Measurements from ENCODE around the gene KICS2. TPM values are rescaled to one million over a fixed set of nuclear protein-coding genes. Genes with fewer than 3 reads are reported as not detected.

KICS2 gene
- total RNA-seq, 1 experiment from 2014 or later = 9.7 TPM

GRCh38 chr12:64194333-64195149 lies 27.6 kb downstream of the KICS2 start:
- Histone ChIP-seq H3K27me3 (ENCODE audit: control insufficient read depth, insufficient read depth, low read length) (no peaks in the 10 kb centered on the region), H3K4me3 (ENCODE audit: insufficient read depth, low read depth, low read length) (no peak overlapping the region), H3K36me3 (replicated peaks; ENCODE audit: control insufficient read depth, insufficient read depth, low read length) (no peaks in the 10 kb centered on the region; the same call in 1 of the 2 replicates)
- no peak for DNase-seq

- no peak overlapping the region for H3K4me3 ChIP-seq (ENCODE audit: insufficient read depth, low read depth, low read length)
- no peaks in the 10 kb centered on the region; the same call in 1 of the 2 replicates for H3K36me3 ChIP-seq (replicated peaks; ENCODE audit: control insufficient read depth, insufficient read depth, low read length)
- no peak for DNase-seq
- no peaks in the 10 kb centered on the region for H3K27me3 ChIP-seq (ENCODE audit: control insufficient read depth, insufficient read depth, low read length)
These were observed 28.2 kb downstream of the KICS2 start for GRCh38 chr12:64193931-64194330.

- Histone ChIP-seq H3K36me3 (replicated peaks; ENCODE audit: control insufficient read depth, insufficient read depth, low read length) (no peaks in the 10 kb centered on the region; the same call in 1 of the 2 replicates), H3K27me3 (ENCODE audit: control insufficient read depth, insufficient read depth, low read length) (no peaks in the 10 kb centered on the region), H3K4me3 (ENCODE audit: insufficient read depth, low read depth, low read length) (no peak overlapping the region)
- no peak for DNase-seq
These were observed 29.3 kb downstream of the KICS2 start for GRCh38 chr12:64192644-64193444.

- Histone ChIP-seq H3K27me3 (ENCODE audit: control insufficient read depth, insufficient read depth, low read length) (no peaks in the 10 kb centered on the region), H3K4me3 (ENCODE audit: insufficient read depth, low read depth, low read length) (no peak overlapping the region), H3K36me3 (replicated peaks; ENCODE audit: control insufficient read depth, insufficient read depth, low read length) (no peaks in the 10 kb centered on the region; the same call in 1 of the 2 replicates)
- DNase-seq = no peak
These were observed 32.0 kb downstream of the KICS2 start for GRCh38 chr12:64190140-64190539.

GRCh38 chr12:64189530-64189929 lies 32.6 kb downstream of the KICS2 start:
- H3K36me3 ChIP-seq (replicated peaks; ENCODE audit: control insufficient read depth, insufficient read depth, low read length) = no peaks in the 10 kb centered on the region; the same call in 1 of the 2 replicates
- no peak overlapping the region for H3K4me3 ChIP-seq (ENCODE audit: insufficient read depth, low read depth, low read length)
- no peak for DNase-seq
- no peaks in the 10 kb centered on the region for H3K27me3 ChIP-seq (ENCODE audit: control insufficient read depth, insufficient read depth, low read length)

- Histone ChIP-seq H3K36me3 (replicated peaks; ENCODE audit: control insufficient read depth, insufficient read depth, low read length) (no peaks in the 10 kb centered on the region), H3K4me3 (ENCODE audit: insufficient read depth, low read depth, low read length) (no peak overlapping the region), H3K27me3 (ENCODE audit: control insufficient read depth, insufficient read depth, low read length) (no peaks in the 10 kb centered on the region)
- DNase-seq = no peak
These were observed 34.3 kb downstream of the KICS2 start for GRCh38 chr12:64187794-64188193.

- no peak for DNase-seq
- Histone ChIP-seq H3K36me3 (replicated peaks; ENCODE audit: control insufficient read depth, insufficient read depth, low read length) (no peaks in the 10 kb centered on the region), H3K27me3 (ENCODE audit: control insufficient read depth, insufficient read depth, low read length) (no peaks in the 10 kb centered on the region), H3K4me3 (ENCODE audit: insufficient read depth, low read depth, low read length) (no peak overlapping the region)
These were observed 34.7 kb downstream of the KICS2 start for GRCh38 chr12:64187370-64187769.

- no peaks in the 10 kb centered on the region for H3K27me3 ChIP-seq (ENCODE audit: control insufficient read depth, insufficient read depth, low read length)
- H3K4me3 ChIP-seq (ENCODE audit: insufficient read depth, low read depth, low read length) = no peak overlapping the region
- no peak for DNase-seq
- H3K36me3 ChIP-seq (replicated peaks; ENCODE audit: control insufficient read depth, insufficient read depth, low read length) = no peaks in the 10 kb centered on the region
These were observed 35.3 kb downstream of the KICS2 start for GRCh38 chr12:64186789-64187188.

- Histone ChIP-seq H3K27me3 (ENCODE audit: control insufficient read depth, insufficient read depth, low read length) (no peaks in the 10 kb centered on the region), H3K36me3 (replicated peaks; ENCODE audit: control insufficient read depth, insufficient read depth, low read length) (no peaks in the 10 kb centered on the region), H3K4me3 (ENCODE audit: insufficient read depth, low read depth, low read length) (no peak overlapping the region)
- DNase-seq = no peak
These were observed 37.9 kb downstream of the KICS2 start for GRCh38 chr12:64184216-64184615.

GRCh38 chr12:64181430-64182291 lies 40.4 kb downstream of the KICS2 start:
- Histone ChIP-seq H3K27me3 (ENCODE audit: control insufficient read depth, insufficient read depth, low read length) (no peaks in the 10 kb centered on the region), H3K36me3 (replicated peaks; ENCODE audit: control insufficient read depth, insufficient read depth, low read length) (no peaks in the 10 kb centered on the region), H3K4me3 (ENCODE audit: insufficient read depth, low read depth, low read length) (no peak overlapping the region)
- peak; percentile 33 for DNase-seq

- Histone ChIP-seq H3K27me3 (ENCODE audit: control insufficient read depth, insufficient read depth, low read length) (no peaks in the 10 kb centered on the region), H3K36me3 (replicated peaks; ENCODE audit: control insufficient read depth, insufficient read depth, low read length) (no peaks in the 10 kb centered on the region), H3K4me3 (ENCODE audit: insufficient read depth, low read depth, low read length) (no peak overlapping the region)
- no peak for DNase-seq
These were observed 41.1 kb downstream of the KICS2 start for GRCh38 chr12:64180951-64181350.

GRCh38 chr12:64178122-64178521 lies 44.0 kb downstream of the KICS2 start:
- no peaks in the 10 kb centered on the region for H3K36me3 ChIP-seq (replicated peaks; ENCODE audit: control insufficient read depth, insufficient read depth, low read length)
- no peak overlapping the region for H3K4me3 ChIP-seq (ENCODE audit: insufficient read depth, low read depth, low read length)
- H3K27me3 ChIP-seq (ENCODE audit: control insufficient read depth, insufficient read depth, low read length) = no peaks in the 10 kb centered on the region
- no peak for DNase-seq

GRCh38 chr12:64177001-64177400 lies 45.1 kb downstream of the KICS2 start:
- Histone ChIP-seq H3K36me3 (replicated peaks; ENCODE audit: control insufficient read depth, insufficient read depth, low read length) (no peaks in the 10 kb centered on the region), H3K4me3 (ENCODE audit: insufficient read depth, low read depth, low read length) (no peak overlapping the region), H3K27me3 (ENCODE audit: control insufficient read depth, insufficient read depth, low read length) (no peaks in the 10 kb centered on the region)
- no peak for DNase-seq

- no peaks in the 10 kb centered on the region for H3K27me3 ChIP-seq (ENCODE audit: control insufficient read depth, insufficient read depth, low read length)
- peak; percentile 30 for DNase-seq
- H3K36me3 ChIP-seq (replicated peaks; ENCODE audit: control insufficient read depth, insufficient read depth, low read length) = no peaks in the 10 kb centered on the region
- H3K4me3 ChIP-seq (ENCODE audit: insufficient read depth, low read depth, low read length) = no peak overlapping the region
These were observed 46.7 kb downstream of the KICS2 start for GRCh38 chr12:64175254-64175945.
